A549 (cell line): ENCODE measurements around the gene GALC. TPM values are rescaled to one million over a fixed set of nuclear protein-coding genes. Genes with fewer than 3 reads are reported as not detected.

ENCODE experiments used
- ATAC-seq, 2 experiments: fragments of 200-7000 bp in 1 of 2; fragments of >200 bp in 1 of 2; cut with Nextera tagmentation in 1 of 2; cut with Tn5 transposase in 1 of 2; 3 replicates each; pipeline versions ENCODE4 v1.8.0 to v1.9.1; 2018 to 2020; ENCODE audit warnings: mild to moderate bottlenecking in 1 of 2, moderate library complexity in 1 of 2
- CTCF ChIA-PET: fragments of 300-600 bp; sonication (Branson Sonifier 250); formaldehyde crosslinking; extraction: SDS; loops from one replicate; lab custom pipeline; 2021; ENCODE audit warnings: antibody characterized with exemption, inconsistent platforms; lab: Yijun Ruan, JAX
- POLR2A ChIA-PET: fragments of 350-600 bp; formaldehyde crosslinking; extraction: SDS; loops from one replicate; lab custom pipeline; 2021; ENCODE audit warnings: antibody characterized with exemption, inconsistent platforms; lab: Yijun Ruan, JAX
- DNase-seq, 2 experiments: peaks; one replicate each; pipeline versions ENCODE4 v3.0.0 to v3.0.0-alpha.2; 2011 to 2016; ENCODE audit warnings: low read depth in 1 of 2, low spot score in 1 of 2
- FAIRE-seq: peaks from 2 replicates; lab custom pipeline; 2011; peaks lifted over from hg19 to GRCh38; lab: Jason Lieb, UNC
- H3K27ac ChIP-seq, 2 experiments: fragments of >200 bp; sonication (Bioruptor Twin); formaldehyde crosslinking; 3 replicates each; pipeline ENCODE4 v1.5.1; 2016 to 2017
- H3K4me1 ChIP-seq: fragments of >200 bp; sonication (Bioruptor Twin); formaldehyde crosslinking; 3 replicates; pipeline ENCODE4 v1.6.1; 2016
- H3K4me2 ChIP-seq: fragments of >200 bp; sonication (Bioruptor Twin); formaldehyde crosslinking; 3 replicates; pipeline ENCODE4 v1.6.1; 2016
- H3K4me3 ChIP-seq: fragments of >200 bp; sonication (Bioruptor Twin); formaldehyde crosslinking; 3 replicates; pipeline ENCODE4 v1.5.1; 2016
- H3K9me3 ChIP-seq: fragments of >200 bp; sonication (Bioruptor Twin); formaldehyde crosslinking; 3 replicates; pipeline ENCODE4 v1.6.1; 2016
- BHLHE40 ChIP-seq: IDR thresholded peaks from 2 replicates; pipeline ENCODE4 v1.6.1; 2012; ENCODE audit warnings: low read depth, low read length, inconsistent platforms
- CBX2 ChIP-seq: fragments of 200-600 bp; sonication (generic); IDR thresholded peaks from 2 replicates; pipeline ENCODE4 v1.6.1; 2016; ENCODE audit warnings: low read depth, mild to moderate bottlenecking, borderline replicate concordance
- CEBPB ChIP-seq, 2 experiments: fragments of >200 bp in 1 of 2; sonication (Bioruptor Twin) in 1 of 2; formaldehyde crosslinking in 1 of 2; IDR thresholded peaks; 2 replicates each; pipeline ENCODE4 v1.6.1; 2012 to 2016
- EHMT2 ChIP-seq: fragments of 200-600 bp; sonication (generic); IDR thresholded peaks from 2 replicates; pipeline ENCODE4 v1.6.1; 2016; ENCODE audit warnings: antibody characterized with exemption, low read depth, mild to moderate bottlenecking, moderate library complexity
- EP300 ChIP-seq, 2 experiments: fragments of >200 bp; sonication (Bioruptor Twin); formaldehyde crosslinking; IDR thresholded peaks; 2 replicates in 1 of 2; 3 replicates in 1 of 2; pipeline ENCODE4 v1.6.1; 2016 to 2017
- FOXS1 ChIP-seq: fragments of 250-450 bp; sonication (Bioruptor Pico); IDR thresholded peaks from 2 replicates; pipeline ENCODE4 v1.5.0; 2020; ENCODE audit warnings: mild to moderate bottlenecking, moderate library complexity
- JUN ChIP-seq, 2 experiments: fragments of >200 bp; sonication (Bioruptor Twin); formaldehyde crosslinking; IDR thresholded peaks; 2 replicates in 1 of 2; 3 replicates in 1 of 2; pipeline ENCODE4 v1.6.1; 2016 to 2017
- JUNB ChIP-seq: fragments of >200 bp; sonication (Bioruptor Twin); formaldehyde crosslinking; IDR thresholded peaks from 2 replicates; pipeline ENCODE4 v1.6.1; 2016
- MYC ChIP-seq: IDR thresholded peaks from 2 replicates; pipeline ENCODE4 v1.6.1; 2012; ENCODE audit warnings: mild to moderate bottlenecking, inconsistent platforms, low read length, improper control_type of control experiment, borderline replicate concordance
- NFE2L2 ChIP-seq: fragments of 150-350 bp; conservative IDR thresholded peaks from 2 replicates; pipeline ENCODE4 v1.6.1; 2014; ENCODE audit warnings: low read length
- PHF8 ChIP-seq: fragments of 200-600 bp; sonication (generic); IDR thresholded peaks from 2 replicates; pipeline ENCODE4 v1.6.1; 2016; ENCODE audit warnings: low read depth, mild to moderate bottlenecking, antibody characterized with exemption, moderate library complexity, borderline replicate concordance
- RAD21 ChIP-seq, 2 experiments: fragments of >200 bp in 1 of 2; sonication (Bioruptor Twin) in 1 of 2; formaldehyde crosslinking in 1 of 2; IDR thresholded peaks in 1 of 2; conservative IDR thresholded peaks in 1 of 2; 2 replicates in 1 of 2; 3 replicates in 1 of 2; pipeline ENCODE4 v1.6.1; 2012 to 2018; ENCODE audit warnings: inconsistent platforms in 1 of 2
- RNF2 ChIP-seq: fragments of 200-600 bp; sonication (generic); IDR thresholded peaks from 2 replicates; pipeline ENCODE4 v1.6.1; 2016; ENCODE audit warnings: low read depth, mild to moderate bottlenecking, antibody characterized with exemption, moderate library complexity, borderline replicate concordance
- SMC3 ChIP-seq: fragments of >200 bp; sonication (Bioruptor Twin); formaldehyde crosslinking; IDR thresholded peaks from 3 replicates; pipeline ENCODE4 v1.6.1; 2018; ENCODE audit warnings: inconsistent platforms
- TP53 ChIP-seq: fragments of 250-450 bp; sonication (Bioruptor Pico); IDR thresholded peaks from 2 replicates; pipeline ENCODE4 v1.5.0; 2021; ENCODE audit warnings: mild to moderate bottlenecking, moderate library complexity
- ZSCAN20 ChIP-seq: fragments of 250-450 bp; sonication (Bioruptor Pico); IDR thresholded peaks from 2 replicates; pipeline ENCODE4 v1.8.0; 2022; ENCODE audit warnings: mild to moderate bottlenecking, moderate library complexity
- WGBS: methylation state at CpG from one replicate; pipeline ENCODE4 v1.1.6; 2017; ENCODE audit errors: missing lambda C conversion rate; 5-methylcytosine and 5-hydroxymethylcytosine counted together
- polyA plus RNA-seq, 4 experiments: library from polyadenylated mRNA; depleted of rRNA in 3 of 4; stranded (reverse); fragments of >200 nt; fragmentation: RNase III in 1 of 4; extraction: RNeasy Plus Mini Kit Qiagen cat#74134 plus additional on column Dnase treatment in 1 of 4; gene quantifications; 2 replicates in 3 of 4; 3 replicates in 1 of 4; pipeline ENCODE4 v1.2.3, GENCODE V29; 2011 to 2017
- TF ChIP-seq, protein P1 (sequence below): fragments of 150-350 bp; IDR thresholded peaks from 2 replicates; pipeline ENCODE4 v1.6.1; 2014; ENCODE audit warnings: low read depth, mild to moderate bottlenecking, low read length
- TF ChIP-seq, protein P2 (sequence below): fragments of 200-600 bp; sonication (generic); IDR thresholded peaks from 2 replicates; pipeline ENCODE4 v1.6.1; 2016; ENCODE audit warnings: antibody characterized with exemption, mild to moderate bottlenecking, moderate library complexity
- TF ChIP-seq, protein P3 (sequence below): fragments of >200 bp; sonication (Bioruptor Twin); formaldehyde crosslinking; IDR thresholded peaks from 2 replicates; pipeline ENCODE4 v1.6.1; 2016
- TF ChIP-seq, protein P4 (sequence below): fragments of 250-450 bp; sonication (Bioruptor Pico); IDR thresholded peaks from 2 replicates; pipeline ENCODE4 v1.5.0; 2020; ENCODE audit warnings: low read depth, mild to moderate bottlenecking, moderate library complexity
- TF ChIP-seq, protein P5 (sequence below): fragments of 250-450 bp; sonication (Bioruptor Pico); IDR thresholded peaks from 2 replicates; pipeline ENCODE4 v1.5.0; 2021; ENCODE audit warnings: mild to moderate bottlenecking, moderate library complexity, borderline replicate concordance
- TF ChIP-seq, protein P6 (sequence below): IDR thresholded peaks from 2 replicates; pipeline ENCODE4 v1.6.1; 2012
- TF ChIP-seq, protein P7 (sequence below): fragments of >200 bp; sonication (Bioruptor Twin); formaldehyde crosslinking; IDR thresholded peaks from 3 replicates; pipeline ENCODE4 v1.6.1; 2016

The GALC gene
- polyA plus RNA-seq, 2 of the 4 experiments (the other 2 are of a cell fraction): 15.5 to 38.3 TPM

DNA sequence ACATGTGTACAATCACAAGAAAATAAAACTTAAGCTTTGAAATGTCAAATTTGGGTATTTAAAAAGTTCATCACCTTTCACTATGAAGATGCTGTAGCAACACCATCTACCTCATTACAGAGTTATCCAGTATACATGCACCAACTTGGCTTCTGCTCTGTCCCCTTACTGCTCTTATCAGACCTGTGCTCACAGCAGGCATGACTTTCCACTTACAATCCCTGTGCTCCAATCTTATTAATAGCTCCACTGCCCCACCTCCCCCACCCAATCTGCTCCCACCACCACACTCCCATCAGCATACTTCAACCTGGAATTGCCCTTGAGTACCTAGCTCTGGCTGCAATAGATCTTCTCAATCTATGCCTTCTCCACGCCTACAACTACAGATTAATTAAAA lies 13.3 kb downstream of the GALC start:
- no peak for FAIRE-seq
- 27% methylated on average over 1 of the region's 1 CpG for WGBS

DNA sequence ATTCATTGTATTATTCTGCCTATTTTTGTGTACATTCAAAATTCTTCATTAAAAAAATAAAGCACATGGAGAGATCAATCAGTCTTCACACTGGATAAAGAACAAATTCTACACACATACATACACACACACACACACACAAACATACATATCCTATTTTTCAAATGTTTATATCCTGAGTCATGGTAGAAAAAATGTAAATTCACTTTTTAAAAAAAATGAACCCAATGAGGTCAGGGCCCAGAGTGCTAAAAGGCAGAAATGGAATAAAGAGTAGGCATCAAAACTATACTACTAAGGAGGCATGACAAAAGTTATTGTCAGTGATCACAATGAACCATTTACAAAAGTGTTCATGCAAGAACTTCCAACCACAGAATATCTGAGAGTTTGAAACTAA lies 17.3 kb downstream of the GALC start:
- DNase-seq (no peak), FAIRE-seq (no peak), ATAC-seq (no peak)
- Histone ChIP-seq H3K4me1 (no peaks in the 10 kb centered on the region), H3K9me3 (no peaks in the 10 kb centered on the region), H3K4me2 (no peak overlapping the region), H3K4me3 (no peak overlapping the region), H3K27ac (no peak overlapping the region)
- CTCF ChIA-PET: no interaction called here
- POLR2A ChIA-PET: no interaction called here
- TF ChIP-seq, protein P1, sequence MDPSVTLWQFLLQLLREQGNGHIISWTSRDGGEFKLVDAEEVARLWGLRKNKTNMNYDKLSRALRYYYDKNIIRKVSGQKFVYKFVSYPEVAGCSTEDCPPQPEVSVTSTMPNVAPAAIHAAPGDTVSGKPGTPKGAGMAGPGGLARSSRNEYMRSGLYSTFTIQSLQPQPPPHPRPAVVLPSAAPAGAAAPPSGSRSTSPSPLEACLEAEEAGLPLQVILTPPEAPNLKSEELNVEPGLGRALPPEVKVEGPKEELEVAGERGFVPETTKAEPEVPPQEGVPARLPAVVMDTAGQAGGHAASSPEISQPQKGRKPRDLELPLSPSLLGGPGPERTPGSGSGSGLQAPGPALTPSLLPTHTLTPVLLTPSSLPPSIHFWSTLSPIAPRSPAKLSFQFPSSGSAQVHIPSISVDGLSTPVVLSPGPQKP: no peak
- no peak for TF ChIP-seq TP53 (CRISPR knock-in tag)
- TF ChIP-seq EHMT2: no peak
- TF ChIP-seq MYC: no peak
- TF ChIP-seq, protein P2, sequence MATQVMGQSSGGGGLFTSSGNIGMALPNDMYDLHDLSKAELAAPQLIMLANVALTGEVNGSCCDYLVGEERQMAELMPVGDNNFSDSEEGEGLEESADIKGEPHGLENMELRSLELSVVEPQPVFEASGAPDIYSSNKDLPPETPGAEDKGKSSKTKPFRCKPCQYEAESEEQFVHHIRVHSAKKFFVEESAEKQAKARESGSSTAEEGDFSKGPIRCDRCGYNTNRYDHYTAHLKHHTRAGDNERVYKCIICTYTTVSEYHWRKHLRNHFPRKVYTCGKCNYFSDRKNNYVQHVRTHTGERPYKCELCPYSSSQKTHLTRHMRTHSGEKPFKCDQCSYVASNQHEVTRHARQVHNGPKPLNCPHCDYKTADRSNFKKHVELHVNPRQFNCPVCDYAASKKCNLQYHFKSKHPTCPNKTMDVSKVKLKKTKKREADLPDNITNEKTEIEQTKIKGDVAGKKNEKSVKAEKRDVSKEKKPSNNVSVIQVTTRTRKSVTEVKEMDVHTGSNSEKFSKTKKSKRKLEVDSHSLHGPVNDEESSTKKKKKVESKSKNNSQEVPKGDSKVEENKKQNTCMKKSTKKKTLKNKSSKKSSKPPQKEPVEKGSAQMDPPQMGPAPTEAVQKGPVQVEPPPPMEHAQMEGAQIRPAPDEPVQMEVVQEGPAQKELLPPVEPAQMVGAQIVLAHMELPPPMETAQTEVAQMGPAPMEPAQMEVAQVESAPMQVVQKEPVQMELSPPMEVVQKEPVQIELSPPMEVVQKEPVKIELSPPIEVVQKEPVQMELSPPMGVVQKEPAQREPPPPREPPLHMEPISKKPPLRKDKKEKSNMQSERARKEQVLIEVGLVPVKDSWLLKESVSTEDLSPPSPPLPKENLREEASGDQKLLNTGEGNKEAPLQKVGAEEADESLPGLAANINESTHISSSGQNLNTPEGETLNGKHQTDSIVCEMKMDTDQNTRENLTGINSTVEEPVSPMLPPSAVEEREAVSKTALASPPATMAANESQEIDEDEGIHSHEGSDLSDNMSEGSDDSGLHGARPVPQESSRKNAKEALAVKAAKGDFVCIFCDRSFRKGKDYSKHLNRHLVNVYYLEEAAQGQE: no peak
- no peak for TF ChIP-seq ZSCAN20 (CRISPR knock-in tag)
- TF ChIP-seq, protein P3, sequence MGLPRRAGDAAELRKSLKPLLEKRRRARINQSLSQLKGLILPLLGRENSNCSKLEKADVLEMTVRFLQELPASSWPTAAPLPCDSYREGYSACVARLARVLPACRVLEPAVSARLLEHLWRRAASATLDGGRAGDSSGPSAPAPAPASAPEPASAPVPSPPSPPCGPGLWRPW: no peak
- TF ChIP-seq EP300 (IDR thresholded peaks at IDR 0.05): no peak
- no peak for TF ChIP-seq CBX2
- no peak for TF ChIP-seq FOXS1
- TF ChIP-seq JUNB: no peak
- TF ChIP-seq, protein P4, sequence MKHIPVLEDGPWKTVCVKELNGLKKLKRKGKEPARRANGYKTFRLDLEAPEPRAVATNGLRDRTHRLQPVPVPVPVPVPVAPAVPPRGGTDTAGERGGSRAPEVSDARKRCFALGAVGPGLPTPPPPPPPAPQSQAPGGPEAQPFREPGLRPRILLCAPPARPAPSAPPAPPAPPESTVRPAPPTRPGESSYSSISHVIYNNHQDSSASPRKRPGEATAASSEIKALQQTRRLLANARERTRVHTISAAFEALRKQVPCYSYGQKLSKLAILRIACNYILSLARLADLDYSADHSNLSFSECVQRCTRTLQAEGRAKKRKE: no peak
- no peak for TF ChIP-seq CEBPB (IDR thresholded peaks at IDR 0.05)
- TF ChIP-seq PHF8: no peak
- TF ChIP-seq, protein P5, sequence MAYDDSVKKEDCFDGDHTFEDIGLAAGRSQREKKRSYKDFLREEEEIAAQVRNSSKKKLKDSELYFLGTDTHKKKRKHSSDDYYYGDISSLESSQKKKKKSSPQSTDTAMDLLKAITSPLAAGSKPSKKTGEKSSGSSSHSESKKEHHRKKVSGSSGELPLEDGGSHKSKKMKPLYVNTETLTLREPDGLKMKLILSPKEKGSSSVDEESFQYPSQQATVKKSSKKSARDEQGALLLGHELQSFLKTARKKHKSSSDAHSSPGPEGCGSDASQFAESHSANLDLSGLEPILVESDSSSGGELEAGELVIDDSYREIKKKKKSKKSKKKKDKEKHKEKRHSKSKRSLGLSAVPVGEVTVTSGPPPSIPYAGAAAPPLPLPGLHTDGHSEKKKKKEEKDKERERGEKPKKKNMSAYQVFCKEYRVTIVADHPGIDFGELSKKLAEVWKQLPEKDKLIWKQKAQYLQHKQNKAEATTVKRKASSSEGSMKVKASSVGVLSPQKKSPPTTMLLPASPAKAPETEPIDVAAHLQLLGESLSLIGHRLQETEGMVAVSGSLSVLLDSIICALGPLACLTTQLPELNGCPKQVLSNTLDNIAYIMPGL (CRISPR knock-in tag): no peak

More for the DNA sequence above, 13.3 kb downstream of the GALC start:
- ChIA-PET POLR2A (no interaction called here), CTCF (interaction anchor here (1.0 kb wide), 1 partner anchor 13 kb away, joined by 3 read pairs; no protein-coding TSS in a partner anchor)
- H3K4me2 ChIP-seq: no peak overlapping the region
- H3K27ac ChIP-seq: no peak overlapping the region
- H3K9me3 ChIP-seq: no peaks in the 10 kb centered on the region
- no peaks in the 10 kb centered on the region for H3K4me1 ChIP-seq
- TF ChIP-seq JUN (IDR thresholded peaks at IDR 0.05) (no peak), SMC3 (no peak), RNF2 (no peak), RAD21 (conservative IDR thresholded peaks at IDR 0.05 in 1 of 2, IDR thresholded peaks at IDR 0.05 in 1 of 2) (no peak), BHLHE40 (no peak), NFE2L2 (no peak)
- TF ChIP-seq, protein P1: no peak
- TF ChIP-seq, protein P6, sequence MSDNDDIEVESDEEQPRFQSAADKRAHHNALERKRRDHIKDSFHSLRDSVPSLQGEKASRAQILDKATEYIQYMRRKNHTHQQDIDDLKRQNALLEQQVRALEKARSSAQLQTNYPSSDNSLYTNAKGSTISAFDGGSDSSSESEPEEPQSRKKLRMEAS: no peak
- TF ChIP-seq, protein P7, sequence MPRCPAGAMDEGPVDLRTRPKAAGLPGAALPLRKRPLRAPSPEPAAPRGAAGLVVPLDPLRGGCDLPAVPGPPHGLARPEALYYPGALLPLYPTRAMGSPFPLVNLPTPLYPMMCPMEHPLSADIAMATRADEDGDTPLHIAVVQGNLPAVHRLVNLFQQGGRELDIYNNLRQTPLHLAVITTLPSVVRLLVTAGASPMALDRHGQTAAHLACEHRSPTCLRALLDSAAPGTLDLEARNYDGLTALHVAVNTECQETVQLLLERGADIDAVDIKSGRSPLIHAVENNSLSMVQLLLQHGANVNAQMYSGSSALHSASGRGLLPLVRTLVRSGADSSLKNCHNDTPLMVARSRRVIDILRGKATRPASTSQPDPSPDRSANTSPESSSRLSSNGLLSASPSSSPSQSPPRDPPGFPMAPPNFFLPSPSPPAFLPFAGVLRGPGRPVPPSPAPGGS: no peak
- no peak overlapping the region for H3K4me3 ChIP-seq
- ATAC-seq (no peak), DNase-seq (no peak)
